ENCODE data around the gene SLC39A10. TPM values are rescaled to one million over a fixed set of nuclear protein-coding genes. Genes with fewer than 3 reads are reported as not detected.

SLC39A10 gene
- total and polyA plus RNA-seq, 9 of the 15 experiments (the other 6 are each of a cell fraction or from before 2014, with no cell fraction given) = 12.5 to 40.1 (median 23.1) TPM

GRCh38 chr2:195737511-195738325 lies 80.7 kb downstream of the SLC39A10 start:
- H2AFZ ChIP-seq (ENCODE audit: low read depth, low read length) = no peak overlapping the region
- FAIRE-seq (no peak), DNase-seq (ENCODE audit: extremely low read depth in 1 of 4, low spot score in 3 of 4) (no peak)

More at GRCh38 chr2:195737511-195738325, 80.7 kb downstream of the SLC39A10 start:
- Histone ChIP-seq H3K27ac (ENCODE audit: extremely low read depth, low read depth, low read length) (no peak overlapping the region), H4K20me1 (replicated peaks; ENCODE audit: control insufficient read depth, insufficient read depth, low read length) (no peaks in the 10 kb centered on the region), H3K4me2 (ENCODE audit: insufficient read depth, low read length) (no peak overlapping the region), H3K9me1 (ENCODE audit: control insufficient read depth, insufficient read depth, low read length) (no peaks in the 10 kb centered on the region), H3K27me3 (ENCODE audit: control insufficient read depth in 2 of 2, insufficient read depth in 2 of 2, low read length in 2 of 2) (no peaks in the 10 kb centered on the region), H3K4me3 (no peak overlapping the region), H3K4me1 (replicated peaks in 1 of 2; ENCODE audit: control insufficient read depth in 2 of 2, insufficient read depth in 2 of 2, low read length in 2 of 2) (no peaks in the 10 kb centered on the region), H3K9me3 (replicated peaks; ENCODE audit: control insufficient read depth, insufficient read depth, low read depth, low read length) (no peaks in the 10 kb centered on the region), H3K79me2 (ENCODE audit: control insufficient read depth, insufficient read depth, low read length) (no peaks in the 10 kb centered on the region), H3K9ac (ENCODE audit: insufficient read depth in 1 of 2, low read depth in 2 of 2, low read length in 2 of 2) (no peak overlapping the region), H3K36me3 (ENCODE audit: control insufficient read depth, insufficient read depth, low read length) (peaks cover 9% of the 10 kb centered on the region; the same call in 1 of the 3 replicates)
- TF ChIP-seq CREB3L1 (IDR thresholded peaks at IDR 0.05; ENCODE audit: borderline replicate concordance, low read depth) = no peak
- no peak for TF ChIP-seq ARHGAP35 (IDR thresholded peaks at IDR 0.05; ENCODE audit: partially characterized antibody)
- TF ChIP-seq ZNF212 (CRISPR knock-in tag; IDR thresholded peaks at IDR 0.05) = no peak
- no peak for TF ChIP-seq POLR2H (tag; IDR thresholded peaks at IDR 0.05; ENCODE audit: low read depth)
- no peak for TF ChIP-seq ZSCAN32 (CRISPR knock-in tag; IDR thresholded peaks at IDR 0.05)
- TF ChIP-seq, protein P1, sequence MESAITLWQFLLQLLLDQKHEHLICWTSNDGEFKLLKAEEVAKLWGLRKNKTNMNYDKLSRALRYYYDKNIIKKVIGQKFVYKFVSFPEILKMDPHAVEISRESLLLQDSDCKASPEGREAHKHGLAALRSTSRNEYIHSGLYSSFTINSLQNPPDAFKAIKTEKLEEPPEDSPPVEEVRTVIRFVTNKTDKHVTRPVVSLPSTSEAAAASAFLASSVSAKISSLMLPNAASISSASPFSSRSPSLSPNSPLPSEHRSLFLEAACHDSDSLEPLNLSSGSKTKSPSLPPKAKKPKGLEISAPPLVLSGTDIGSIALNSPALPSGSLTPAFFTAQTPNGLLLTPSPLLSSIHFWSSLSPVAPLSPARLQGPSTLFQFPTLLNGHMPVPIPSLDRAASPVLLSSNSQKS (CRISPR knock-in tag; IDR thresholded peaks at IDR 0.05) = no peak
- TF ChIP-seq ZNF133 (CRISPR knock-in tag; IDR thresholded peaks at IDR 0.05) = no peak
- TF ChIP-seq GTF2B (IDR thresholded peaks at IDR 0.05; ENCODE audit: extremely low read depth, insufficient read length) = no peak
- TF ChIP-seq MXI1 (IDR thresholded peaks at IDR 0.05; ENCODE audit: low read depth, low read length) = no peak
- TF ChIP-seq ZNF384 (IDR thresholded peaks at IDR 0.05; ENCODE audit: low read depth, low read length) = no peak
- POLR2A ChIA-PET = no interaction called here
- ATAC-seq = no peak
- CTCF ChIA-PET (ENCODE audit: low intra/inter-chr PET ratio) = no interaction called here
- WGBS (ENCODE audit: insufficient coverage, low coverage, missing lambda C conversion rate) = 45% methylated on average over 5 of the region's 5 CpGs
- no TSS peak for BruUV-seq (replicated peaks)
- in situ Hi-C loops (cut with MboI) = no loop called here
- intact Hi-C loops (cut with micrococcal nuclease) = no loop called here

All from K562 (cell line).